SK-N-SH (cell line): ENCODE results near the gene C22orf31. TPM values are rescaled to one million over a fixed set of nuclear protein-coding genes. Genes with fewer than 3 reads are reported as not detected.

ENCODE experiments used
- CTCF ChIA-PET: fragments of 300-600, 350-600 bp; formaldehyde crosslinking; extraction: SDS; loops from one replicate; lab custom pipeline; 2021; lab: Yijun Ruan, JAX
- POLR2A ChIA-PET: fragments of 350-600 bp; sonication (Branson Sonifier 250); formaldehyde crosslinking; extraction: SDS; loops from one replicate; lab custom pipeline; 2020; ENCODE audit warnings: antibody characterized with exemption, inconsistent platforms; lab: Yijun Ruan, JAX
- DNase-seq: peaks from one replicate; pipeline ENCODE4 v3.0.0; 2012
- H2AFZ ChIP-seq: fragments of 200-600 bp; sonication (generic); 2 replicates; pipeline ENCODE4 v1.8.1; 2016; ENCODE audit warnings: antibody characterized with exemption, mild to moderate bottlenecking, low read depth
- H3F3A ChIP-seq: fragments of 200-600 bp; sonication (generic); replicated peaks from 2 replicates; pipeline ENCODE3; 2016; ENCODE audit warnings: antibody characterized with exemption, mild to moderate bottlenecking; ENCODE audit not compliant: insufficient read depth
- H3K27ac ChIP-seq, 2 experiments: fragments of 200-500 bp in 1 of 2; fragments of 200-600 bp in 1 of 2; sonication (Bioruptor generic) in 1 of 2; sonication (generic), shearing (Covaris generic) in 1 of 2; 2 replicates each; pipeline versions ENCODE4 v1.5.1 to v1.6.1; 2014 to 2016; ENCODE audit warnings: low read depth in 2 of 2, inconsistent platforms in 1 of 2, low read length in 1 of 2, mild to moderate bottlenecking in 1 of 2, mixed read lengths in 1 of 2
- H3K27me3 ChIP-seq: fragments of 200-600 bp; sonication (generic), shearing (Covaris generic); 2 replicates; pipeline ENCODE4 v1.6.1; 2016; ENCODE audit warnings: mixed run types; ENCODE audit not compliant: insufficient read depth
- H3K36me3 ChIP-seq, 2 experiments: fragments of 200-500 bp in 1 of 2; fragments of 200-600 bp in 1 of 2; sonication (Bioruptor generic) in 1 of 2; sonication (generic) in 1 of 2; replicated peaks in 1 of 2; 2 replicates each; pipeline versions ENCODE3 to v1.5.1; 2014 to 2016; ENCODE audit warnings: low read length in 1 of 2, mild to moderate bottlenecking in 1 of 2; ENCODE audit not compliant: insufficient read depth in 2 of 2, control insufficient read depth in 1 of 2
- H3K4me1 ChIP-seq, 2 experiments: fragments of 200-500 bp in 1 of 2; fragments of 200-600 bp in 1 of 2; sonication (Bioruptor generic) in 1 of 2; sonication (generic), shearing (Covaris generic) in 1 of 2; 2 replicates each; pipeline versions ENCODE4 v1.5.1 to v1.6.1; 2014 to 2016; ENCODE audit warnings: low read depth in 1 of 2, low read length in 1 of 2, mixed run types in 1 of 2; ENCODE audit not compliant: insufficient read depth in 2 of 2, control insufficient read depth in 1 of 2
- H3K4me2 ChIP-seq: fragments of 200-600 bp; sonication (generic), shearing (Covaris generic); 2 replicates; pipeline ENCODE4 v1.6.1; 2017; ENCODE audit warnings: mixed run types
- H3K4me3 ChIP-seq, 2 experiments: fragments of 200-500 bp in 1 of 2; fragments of 200-600 bp in 1 of 2; sonication (Bioruptor generic) in 1 of 2; sonication (generic), shearing (Covaris generic) in 1 of 2; 2 replicates each; pipeline versions ENCODE4 v1.5.1 to v1.8.1; 2014 to 2016; ENCODE audit warnings: low read depth in 2 of 2, inconsistent platforms in 1 of 2, low read length in 1 of 2, mild to moderate bottlenecking in 1 of 2, mixed read lengths in 1 of 2, moderate library complexity in 1 of 2
- H3K79me2 ChIP-seq: fragments of 200-600 bp; sonication (generic); 2 replicates; pipeline ENCODE4 v1.8.1; 2017; ENCODE audit warnings: mild to moderate bottlenecking; ENCODE audit not compliant: insufficient read depth
- H3K9ac ChIP-seq: fragments of 200-600 bp; sonication (generic); 2 replicates; pipeline ENCODE4 v1.6.1; 2017; ENCODE audit warnings: mixed run types
- H3K9me2 ChIP-seq: fragments of 200-600 bp; sonication (generic); 2 replicates; pipeline ENCODE4 v1.6.1; 2017; ENCODE audit warnings: mixed run types
- H3K9me3 ChIP-seq: fragments of 200-600 bp; sonication (generic); 2 replicates; pipeline ENCODE4 v1.6.1; 2017; ENCODE audit warnings: mixed run types, mild to moderate bottlenecking, moderate library complexity
- H4K20me1 ChIP-seq: fragments of 200-600 bp; sonication (generic); 2 replicates; pipeline ENCODE4 v1.6.1; 2017; ENCODE audit warnings: mild to moderate bottlenecking, mixed run types; ENCODE audit not compliant: insufficient read depth
- CHD2 ChIP-seq: fragments of 150-350 bp; IDR thresholded peaks from 2 replicates; pipeline ENCODE4 v1.6.1; 2018; ENCODE audit warnings: low read length; ENCODE audit not compliant: partially characterized antibody
- ELF1 ChIP-seq: IDR thresholded peaks from 2 replicates; pipeline ENCODE4 v1.4.0; 2012
- EZH2phosphoT487 ChIP-seq: fragments of 200-600 bp; sonication (generic); IDR thresholded peaks from 2 replicates; pipeline ENCODE4 v1.6.1; 2017; ENCODE audit warnings: low read depth, mixed run types, mild to moderate bottlenecking, antibody characterized with exemption, moderate library complexity, borderline replicate concordance
- FOSL2 ChIP-seq: IDR thresholded peaks from 2 replicates; pipeline ENCODE4 v1.4.0; 2012; ENCODE audit warnings: low read depth, mild to moderate bottlenecking, moderate library complexity, borderline replicate concordance
- FOXM1 ChIP-seq: IDR thresholded peaks from 2 replicates; pipeline ENCODE4 v1.4.0; 2012; ENCODE audit warnings: low read depth, mild to moderate bottlenecking
- GATA2 ChIP-seq: sonication (generic); formaldehyde crosslinking; IDR thresholded peaks from 2 replicates; pipeline ENCODE4 v1.5.0; 2020; ENCODE audit warnings: mild to moderate bottlenecking, missing genetic modification reagents
- MEF2A ChIP-seq: IDR thresholded peaks from 2 replicates; pipeline ENCODE4 v1.4.0; 2012; ENCODE audit warnings: low read depth, borderline replicate concordance
- MXI1 ChIP-seq: IDR thresholded peaks from 2 replicates; pipeline ENCODE4 v1.6.1; 2012; ENCODE audit warnings: mild to moderate bottlenecking, low read depth, low read length, improper control_type of control experiment
- NFIC ChIP-seq: IDR thresholded peaks from 2 replicates; pipeline ENCODE4 v1.4.0; 2012; ENCODE audit warnings: borderline replicate concordance
- RAD21 ChIP-seq: IDR thresholded peaks from 2 replicates; pipeline ENCODE4 v1.6.1; 2012; ENCODE audit warnings: mild to moderate bottlenecking, low read length
- RCOR1 ChIP-seq: fragments of 150-350 bp; IDR thresholded peaks from 2 replicates; pipeline ENCODE4 v1.6.1; 2017; ENCODE audit warnings: antibody characterized with exemption, low read length
- RFX5 ChIP-seq: IDR thresholded peaks from 2 replicates; pipeline ENCODE4 v1.6.1; 2012; ENCODE audit warnings: mild to moderate bottlenecking, improper control_type of control experiment, low read length
- SMC3 ChIP-seq: IDR thresholded peaks from 2 replicates; pipeline ENCODE4 v1.6.1; 2012; ENCODE audit warnings: low read depth, low read length, improper control_type of control experiment
- YY1 ChIP-seq: IDR thresholded peaks from 2 replicates; pipeline ENCODE4 v1.4.0; 2012; ENCODE audit warnings: low read depth, mild to moderate bottlenecking
- WGBS: methylation state at CpG from one replicate; pipeline ENCODE4 v1.1.6; 2017; ENCODE audit warnings: low lambda C conversion rate; 5-methylcytosine and 5-hydroxymethylcytosine counted together
- polyA plus RNA-seq, 3 experiments: library from polyadenylated mRNA; depleted of rRNA; stranded (reverse); fragments of >200 nt; gene quantifications; 2 replicates each; pipeline ENCODE4 v1.2.3, GENCODE V29; 2012
- TF ChIP-seq, protein P1 (sequence below): IDR thresholded peaks from 2 replicates; pipeline ENCODE4; 2012
- TF ChIP-seq, protein P2 (sequence below): IDR thresholded peaks from 2 replicates; pipeline ENCODE4 v1.4.0; 2012; ENCODE audit warnings: low read depth, borderline replicate concordance
- TF ChIP-seq, protein P3 (sequence below): IDR thresholded peaks from 2 replicates; pipeline ENCODE4 v1.4.0; 2012; ENCODE audit warnings: low read depth, borderline replicate concordance

The C22orf31 gene
- polyA plus RNA-seq, 1 of the 3 experiments (the other 2 are of a cell fraction): not detected

DNA sequence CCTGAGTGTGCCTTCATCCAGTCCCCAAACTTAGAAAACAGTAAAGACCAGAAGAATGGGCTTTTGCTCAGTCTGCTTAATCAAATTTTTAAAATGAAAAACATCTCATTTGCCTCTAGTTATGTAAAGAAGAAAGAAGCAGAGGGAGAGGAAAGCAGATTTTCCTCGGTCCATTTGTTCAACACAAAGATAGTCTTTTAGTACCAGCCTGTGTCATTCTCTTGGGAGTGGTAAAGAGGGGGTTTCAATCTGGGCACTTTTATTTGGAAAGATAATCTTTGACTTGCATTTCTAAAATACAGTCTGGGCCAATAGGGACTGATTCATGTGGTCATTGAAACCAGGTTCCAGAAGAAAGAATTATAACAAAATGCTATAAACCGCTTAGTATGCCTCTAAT is 40.7 kb upstream of the C22orf31 start:
- Histone ChIP-seq H3K4me1 (peaks cover 0 to 2% of the 10 kb centered on the region in 2 experiments; a peak in 1 of 4 replicates), H3K27ac (no peak overlapping the region), H3K79me2 (no peaks in the 10 kb centered on the region), H2AFZ (no peak overlapping the region), H3K9me2 (no peaks in the 10 kb centered on the region), H3K36me3 (peaks cover 0 to 7% of the 10 kb centered on the region in 2 experiments), H3K27me3 (no peaks in the 10 kb centered on the region), H3F3A (no peaks in the 10 kb centered on the region), H3K4me3 (no peak overlapping the region), H4K20me1 (no peaks in the 10 kb centered on the region), H3K9ac (no peak overlapping the region), H3K9me3 (no peaks in the 10 kb centered on the region), H3K4me2 (no peak overlapping the region)
- no peak for DNase-seq
- WGBS: 97% methylated on average over 2 of the region's 2 CpGs
- TF ChIP-seq MXI1 (no peak), FOSL2 (no peak), NFIC (no peak), GATA2 (CRISPR knock-in tag) (no peak), SMC3 (no peak), RAD21 (no peak), FOXM1 (no peak), RFX5 (no peak), MEF2A (no peak), ELF1 (no peak), YY1 (no peak), CHD2 (no peak), RCOR1 (no peak), EZH2phosphoT487 (no peak)
- TF ChIP-seq, protein P1, sequence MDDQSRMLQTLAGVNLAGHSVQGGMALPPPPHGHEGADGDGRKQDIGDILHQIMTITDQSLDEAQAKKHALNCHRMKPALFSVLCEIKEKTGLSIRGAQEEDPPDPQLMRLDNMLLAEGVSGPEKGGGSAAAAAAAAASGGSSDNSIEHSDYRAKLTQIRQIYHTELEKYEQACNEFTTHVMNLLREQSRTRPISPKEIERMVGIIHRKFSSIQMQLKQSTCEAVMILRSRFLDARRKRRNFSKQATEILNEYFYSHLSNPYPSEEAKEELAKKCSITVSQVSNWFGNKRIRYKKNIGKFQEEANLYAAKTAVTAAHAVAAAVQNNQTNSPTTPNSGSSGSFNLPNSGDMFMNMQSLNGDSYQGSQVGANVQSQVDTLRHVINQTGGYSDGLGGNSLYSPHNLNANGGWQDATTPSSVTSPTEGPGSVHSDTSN: no peak
- TF ChIP-seq, protein P2, sequence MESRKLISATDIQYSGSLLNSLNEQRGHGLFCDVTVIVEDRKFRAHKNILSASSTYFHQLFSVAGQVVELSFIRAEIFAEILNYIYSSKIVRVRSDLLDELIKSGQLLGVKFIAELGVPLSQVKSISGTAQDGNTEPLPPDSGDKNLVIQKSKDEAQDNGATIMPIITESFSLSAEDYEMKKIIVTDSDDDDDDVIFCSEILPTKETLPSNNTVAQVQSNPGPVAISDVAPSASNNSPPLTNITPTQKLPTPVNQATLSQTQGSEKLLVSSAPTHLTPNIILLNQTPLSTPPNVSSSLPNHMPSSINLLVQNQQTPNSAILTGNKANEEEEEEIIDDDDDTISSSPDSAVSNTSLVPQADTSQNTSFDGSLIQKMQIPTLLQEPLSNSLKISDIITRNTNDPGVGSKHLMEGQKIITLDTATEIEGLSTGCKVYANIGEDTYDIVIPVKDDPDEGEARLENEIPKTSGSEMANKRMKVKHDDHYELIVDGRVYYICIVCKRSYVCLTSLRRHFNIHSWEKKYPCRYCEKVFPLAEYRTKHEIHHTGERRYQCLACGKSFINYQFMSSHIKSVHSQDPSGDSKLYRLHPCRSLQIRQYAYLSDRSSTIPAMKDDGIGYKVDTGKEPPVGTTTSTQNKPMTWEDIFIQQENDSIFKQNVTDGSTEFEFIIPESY: no peak
- TF ChIP-seq, protein P3, sequence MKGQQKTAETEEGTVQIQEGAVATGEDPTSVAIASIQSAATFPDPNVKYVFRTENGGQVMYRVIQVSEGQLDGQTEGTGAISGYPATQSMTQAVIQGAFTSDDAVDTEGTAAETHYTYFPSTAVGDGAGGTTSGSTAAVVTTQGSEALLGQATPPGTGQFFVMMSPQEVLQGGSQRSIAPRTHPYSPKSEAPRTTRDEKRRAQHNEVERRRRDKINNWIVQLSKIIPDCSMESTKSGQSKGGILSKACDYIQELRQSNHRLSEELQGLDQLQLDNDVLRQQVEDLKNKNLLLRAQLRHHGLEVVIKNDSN: no peak
- CTCF ChIA-PET: interaction anchor here (1.5 to 2.1 kb wide), 4 partner anchors 9 to 143 kb away, joined by 3 to 5 read pairs (median 4); no protein-coding TSS in a partner anchor
- POLR2A ChIA-PET: no interaction called here
